Loucy (cell line): Measurements from ENCODE around the gene NR3C2.

Experiments
- EZH2phosphoT487 ChIP-seq: fragments of 200-600 bp; IDR thresholded peaks from 2 replicates; pipeline ENCODE4 v1.6.1; 2018; ENCODE audit warnings: antibody characterized with exemption, mild to moderate bottlenecking, moderate library complexity, borderline replicate concordance
- TF ChIP-seq, protein P1 (sequence below): fragments of 200-600 bp; sonication (generic); conservative IDR thresholded peaks from 2 replicates; pipeline ENCODE4 v1.5.1; 2014; ENCODE audit warnings: mild to moderate bottlenecking, antibody characterized with exemption, low read length

DNA sequence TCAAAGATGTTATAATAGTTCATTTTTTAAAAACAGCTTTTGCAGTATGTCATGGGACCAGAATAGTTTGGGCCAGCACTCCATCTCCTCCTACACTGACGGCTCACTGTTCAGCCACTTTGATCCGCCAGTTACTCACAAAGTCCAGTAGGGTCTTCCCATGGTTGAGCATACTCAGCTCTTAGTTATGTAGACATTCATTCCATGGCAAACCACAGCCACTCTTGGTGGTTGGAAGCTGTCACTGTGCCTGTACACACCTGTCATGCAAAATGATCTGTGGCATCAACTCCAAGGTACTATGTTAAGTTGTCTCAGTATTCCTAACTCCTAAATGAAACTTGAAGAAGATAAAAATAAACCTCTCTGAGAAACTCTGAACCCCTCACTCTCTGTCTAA, 127.2 kb downstream of the NR3C2 start:
- TF ChIP-seq EZH2phosphoT487: no peak
- TF ChIP-seq, protein P1, sequence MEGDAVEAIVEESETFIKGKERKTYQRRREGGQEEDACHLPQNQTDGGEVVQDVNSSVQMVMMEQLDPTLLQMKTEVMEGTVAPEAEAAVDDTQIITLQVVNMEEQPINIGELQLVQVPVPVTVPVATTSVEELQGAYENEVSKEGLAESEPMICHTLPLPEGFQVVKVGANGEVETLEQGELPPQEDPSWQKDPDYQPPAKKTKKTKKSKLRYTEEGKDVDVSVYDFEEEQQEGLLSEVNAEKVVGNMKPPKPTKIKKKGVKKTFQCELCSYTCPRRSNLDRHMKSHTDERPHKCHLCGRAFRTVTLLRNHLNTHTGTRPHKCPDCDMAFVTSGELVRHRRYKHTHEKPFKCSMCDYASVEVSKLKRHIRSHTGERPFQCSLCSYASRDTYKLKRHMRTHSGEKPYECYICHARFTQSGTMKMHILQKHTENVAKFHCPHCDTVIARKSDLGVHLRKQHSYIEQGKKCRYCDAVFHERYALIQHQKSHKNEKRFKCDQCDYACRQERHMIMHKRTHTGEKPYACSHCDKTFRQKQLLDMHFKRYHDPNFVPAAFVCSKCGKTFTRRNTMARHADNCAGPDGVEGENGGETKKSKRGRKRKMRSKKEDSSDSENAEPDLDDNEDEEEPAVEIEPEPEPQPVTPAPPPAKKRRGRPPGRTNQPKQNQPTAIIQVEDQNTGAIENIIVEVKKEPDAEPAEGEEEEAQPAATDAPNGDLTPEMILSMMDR: no peak
